Body of pancreas (tissue), 4 donors: ENCODE data around the gene AEN.

Experiments
- CTCF ChIP-seq, 7 experiments: fragments of 450-650 bp in 4 of 7; fragments of 200-600 bp in 3 of 7; sonication (generic) in 3 of 7; IDR thresholded peaks; one replicate each; pipeline ENCODE4 v1.5.1; 2016 to 2019; ENCODE audit warnings: antibody characterized with exemption in 7 of 7
- POLR2A ChIP-seq, 3 donors: fragments of 450-650 bp; IDR thresholded peaks; one replicate each; pipeline ENCODE4 v1.6.1; 2016; ENCODE audit warnings: antibody characterized with exemption in 3 of 3, mild to moderate bottlenecking in 2 of 3

- no peak for TF ChIP-seq CTCF (IDR thresholded peaks at IDR 0.05)
- no peak for TF ChIP-seq POLR2A (IDR thresholded peaks at IDR 0.05)
Measured at GRCh38 chr15:88651136-88651732, 30.1 kb downstream of the AEN start.
